NCI-H128 (cell line): ENCODE measurements around the gene ZNF383.
"Not testable (repeated sequence)": the region's sequence is repeated elsewhere in the genome, so short reads cannot be mapped to it uniquely, and the experiment has no call there.

Experiments
- DNase-seq: peaks from one replicate; lab custom pipeline; 2025; ENCODE audit not compliant: unreplicated experiment; lab: John Stamatoyannopoulos, UW

The ZNF383 gene

GRCh38 chr19:37217775-37218591 lies at the start of gene ZNF383:
ZNF383 (plus strand) TSS chr19:37218214; CDS start chr19:37230454, 12,240 bp downstream.
- peak; percentile 73 for DNase-seq

DNA sequence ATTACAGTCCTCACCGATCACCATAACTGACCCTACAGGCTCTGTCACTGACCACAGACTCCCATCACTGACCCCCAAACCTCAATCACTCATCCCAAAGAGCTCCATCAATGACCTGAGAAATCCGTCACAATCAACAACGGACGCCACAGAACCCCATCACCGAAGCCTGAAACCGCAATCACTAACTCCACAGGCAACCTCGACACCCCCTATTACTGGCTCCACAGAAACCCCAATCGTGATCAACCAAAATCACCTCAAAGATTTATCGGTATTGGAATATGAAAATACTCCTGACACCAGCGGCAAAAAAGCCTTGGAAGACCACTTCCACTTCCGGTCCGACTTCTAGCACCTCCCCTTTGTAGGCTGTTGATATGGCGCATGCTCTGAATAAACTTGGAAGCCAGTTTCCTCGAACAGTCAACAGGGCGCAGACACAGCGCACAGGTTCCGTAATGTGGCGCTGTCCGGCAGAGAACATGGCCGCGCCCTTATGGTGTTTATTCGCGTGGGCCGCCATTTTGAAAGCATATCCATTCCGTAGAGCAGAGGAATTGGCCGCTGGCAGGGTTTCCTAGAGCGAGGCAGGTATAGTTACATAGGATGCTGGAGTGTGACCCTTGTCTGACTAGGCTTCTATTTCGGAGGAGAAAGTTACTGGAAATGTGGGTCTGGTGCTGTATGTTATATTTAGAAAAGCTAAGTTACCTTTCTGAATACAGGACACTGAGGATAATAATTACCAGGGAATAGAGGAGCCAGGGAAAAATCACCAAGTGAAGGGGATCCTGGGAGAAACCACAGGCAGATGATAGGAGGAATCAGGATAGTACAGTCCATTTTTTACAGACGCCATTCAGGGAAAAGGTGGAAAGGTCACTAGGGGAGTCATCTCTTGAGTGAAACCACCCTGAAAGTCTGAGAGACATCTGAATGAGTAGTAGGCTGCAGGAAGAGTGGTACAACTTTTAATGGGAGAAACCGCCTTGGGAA lies 45.3 kb upstream of the ZNF383 start, which contains the start of gene ZNF585A:
ZNF585A (minus strand) TSS at position 328 of the 999 bp plus-strand sequence. CDS start 2,785 bp downstream, outside the sequence.
- peak; percentile 93 for DNase-seq

- DNase-seq, result not testable (repeated sequence)
Observed at GRCh38 chr19:37186071-37186470, 31.9 kb upstream of the ZNF383 start.

- DNase-seq, result not testable (repeated sequence)
Observed at GRCh38 chr19:37195248-37195647, 22.8 kb upstream of the ZNF383 start.

GRCh38 chr19:37197115-37197514 lies 20.9 kb upstream of the ZNF383 start:
- not testable (repeated sequence) for DNase-seq

DNA sequence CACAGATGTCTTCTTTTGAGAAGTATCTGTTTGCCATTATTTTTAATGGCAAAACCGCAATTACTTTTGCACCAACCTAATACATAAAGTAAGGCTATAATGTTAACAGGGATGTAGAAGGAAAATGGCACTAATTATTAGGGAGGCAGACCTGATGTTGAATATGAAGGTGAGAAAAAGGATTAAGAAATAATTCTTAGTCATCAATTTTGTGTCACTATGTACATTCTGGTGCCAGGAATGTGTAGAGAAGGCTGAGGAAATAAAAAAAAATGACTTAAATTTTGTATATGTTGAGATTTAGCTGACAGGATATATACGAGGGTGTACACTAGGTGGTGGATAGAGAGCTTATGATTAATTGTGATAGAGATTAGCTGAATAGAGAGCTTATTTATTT lies 20.2 kb upstream of the ZNF383 start:
- DNase-seq, result no peak

- DNase-seq, result no peak
Observed at GRCh38 chr19:37217480-37217774, 587 bp upstream of the ZNF383 start.

DNA sequence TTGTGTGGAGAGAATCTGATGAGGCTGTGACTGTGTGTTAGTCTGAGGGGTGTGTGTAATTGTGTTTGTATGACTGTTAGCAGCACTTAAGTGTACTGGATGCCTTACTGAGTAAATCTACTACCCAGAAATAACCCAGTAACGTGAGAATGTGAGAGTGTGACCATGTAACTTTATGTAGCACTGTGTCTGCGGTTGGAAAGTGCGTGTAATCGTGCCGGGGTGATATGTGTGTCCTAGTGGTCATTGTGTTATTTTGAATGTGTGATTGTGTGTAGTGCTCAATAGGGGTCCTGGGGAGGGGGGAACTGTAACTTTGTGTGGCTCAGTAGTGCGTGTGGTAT lies 550 bp downstream of the ZNF383 start:
- DNase-seq, result no peak

GRCh38 chr19:37220383-37220782 lies 2.4 kb downstream of the ZNF383 start:
- no peak for DNase-seq

GRCh38 chr19:37221136-37221535 lies 3.1 kb downstream of the ZNF383 start:
- no peak for DNase-seq

DNA sequence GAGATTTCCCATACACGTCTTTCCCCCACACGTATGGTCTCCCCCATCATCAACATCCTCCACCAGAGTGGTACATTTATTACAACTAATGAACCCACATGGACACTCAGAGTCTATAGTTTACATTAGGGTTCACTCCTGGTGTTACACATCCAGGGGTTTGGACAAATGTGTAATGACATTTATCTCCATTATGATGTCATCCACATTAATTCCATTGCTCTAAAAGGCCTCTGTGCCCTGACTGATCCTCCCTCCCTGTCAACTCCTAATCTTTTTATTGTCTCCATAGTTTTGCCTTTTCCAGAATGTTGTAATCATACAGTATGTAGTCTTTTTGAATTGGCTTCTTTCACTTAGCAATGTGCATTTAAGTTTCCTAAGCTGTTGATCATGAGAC lies 8.2 kb downstream of the ZNF383 start:
- DNase-seq, result no peak

DNA sequence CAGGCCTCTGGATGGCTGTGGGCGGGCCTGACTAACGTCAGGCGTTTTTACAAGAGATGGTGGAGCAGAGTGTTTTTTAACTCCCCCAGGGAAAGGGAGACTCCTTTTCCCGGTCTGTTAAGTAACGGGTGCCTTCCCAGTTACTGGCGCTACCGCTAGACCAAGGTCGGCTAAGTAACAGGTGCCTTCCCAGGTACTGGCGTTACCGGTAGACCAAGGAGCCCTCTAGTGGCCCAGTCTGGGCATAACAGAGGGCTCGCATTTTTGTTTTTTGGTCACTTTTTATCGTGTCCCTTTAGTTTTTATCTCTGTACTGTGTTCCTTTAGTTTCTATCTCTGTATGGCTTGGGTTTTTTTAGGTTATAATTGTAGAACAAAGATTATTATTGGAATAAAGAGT lies 10.0 kb downstream of the ZNF383 start:
- peak; percentile 10 for DNase-seq

DNA sequence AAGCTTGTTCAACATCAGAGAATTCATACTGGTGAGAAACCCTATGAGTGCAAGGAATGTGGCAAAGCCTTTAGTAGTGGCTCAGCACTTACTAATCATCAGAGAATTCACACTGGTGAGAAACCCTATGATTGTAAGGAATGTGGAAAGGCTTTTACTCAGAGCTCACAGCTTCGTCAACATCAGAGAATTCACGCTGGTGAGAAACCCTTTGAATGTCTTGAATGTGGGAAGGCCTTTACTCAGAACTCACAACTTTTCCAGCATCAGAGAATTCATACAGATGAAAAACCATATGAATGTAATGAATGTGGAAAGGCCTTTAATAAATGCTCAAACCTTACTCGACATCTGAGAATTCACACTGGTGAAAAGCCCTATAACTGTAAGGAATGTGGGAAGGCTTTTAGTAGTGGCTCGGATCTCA lies 25.2 kb downstream of the ZNF383 start:
- no peak for DNase-seq

GRCh38 chr19:37251308-37252229 lies 33.6 kb downstream of the ZNF383 start:
- DNase-seq, result peak; percentile 80

DNA sequence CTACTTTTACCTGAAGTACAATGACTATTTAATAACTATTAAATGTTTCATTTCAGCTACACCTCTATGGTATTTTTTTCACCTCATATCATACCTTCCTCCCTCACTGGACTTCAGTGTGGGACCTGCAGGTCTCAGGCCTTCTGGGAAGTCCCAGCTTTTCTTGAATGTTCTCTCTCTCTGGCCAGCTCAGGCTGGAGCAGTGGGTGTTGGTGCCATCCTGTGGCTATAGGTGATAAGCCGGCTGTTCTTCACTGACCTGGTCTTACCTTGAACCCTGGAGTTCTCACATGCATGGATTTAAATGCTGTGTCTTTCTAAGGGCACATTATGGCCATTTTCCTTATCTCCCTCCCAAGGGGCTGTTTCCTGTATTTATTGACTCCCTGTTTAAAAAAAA lies 45.0 kb downstream of the ZNF383 start:
- DNase-seq, result not testable (repeated sequence)

DNA sequence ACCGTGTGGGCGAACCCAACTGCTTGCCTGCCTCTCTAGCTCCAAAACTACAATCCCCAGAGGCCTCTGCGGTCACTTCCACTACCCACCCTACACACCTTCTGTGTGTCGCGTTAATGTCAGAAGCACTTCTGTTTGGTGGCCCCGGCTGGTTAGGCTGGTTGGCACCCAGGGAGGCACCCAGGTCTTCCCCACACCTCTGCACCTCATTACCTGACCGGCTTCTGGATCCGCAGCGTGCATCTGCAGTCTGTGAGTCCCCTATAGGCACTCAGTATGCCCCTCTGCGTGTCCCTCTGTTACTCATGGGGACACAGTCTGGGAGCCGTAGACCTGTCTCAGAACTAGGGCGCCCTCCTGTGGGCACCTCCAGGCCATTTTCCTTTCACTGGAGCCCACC lies 49.0 kb downstream of the ZNF383 start:
- DNase-seq, result not testable (repeated sequence)

DNA sequence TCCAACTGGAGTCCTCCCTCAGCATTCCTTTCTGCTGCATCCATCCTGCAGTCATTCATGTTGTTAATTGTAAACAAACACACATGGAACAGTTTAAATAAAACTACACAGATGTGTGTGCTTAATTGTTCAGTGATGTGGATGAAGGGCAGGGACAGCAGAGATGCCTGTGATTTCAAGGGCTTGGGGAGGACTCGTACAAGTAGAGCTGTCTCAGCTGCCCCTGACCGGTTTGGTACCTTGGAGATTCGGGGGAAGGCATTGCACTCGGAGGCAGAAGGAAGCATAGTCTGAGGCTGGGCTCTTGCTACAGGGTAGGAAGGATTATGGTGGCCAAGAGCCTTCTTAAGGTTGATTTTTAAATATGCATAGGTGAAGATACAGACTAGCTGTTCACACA lies 49.7 kb downstream of the ZNF383 start:
- DNase-seq, result not testable (repeated sequence)

DNA sequence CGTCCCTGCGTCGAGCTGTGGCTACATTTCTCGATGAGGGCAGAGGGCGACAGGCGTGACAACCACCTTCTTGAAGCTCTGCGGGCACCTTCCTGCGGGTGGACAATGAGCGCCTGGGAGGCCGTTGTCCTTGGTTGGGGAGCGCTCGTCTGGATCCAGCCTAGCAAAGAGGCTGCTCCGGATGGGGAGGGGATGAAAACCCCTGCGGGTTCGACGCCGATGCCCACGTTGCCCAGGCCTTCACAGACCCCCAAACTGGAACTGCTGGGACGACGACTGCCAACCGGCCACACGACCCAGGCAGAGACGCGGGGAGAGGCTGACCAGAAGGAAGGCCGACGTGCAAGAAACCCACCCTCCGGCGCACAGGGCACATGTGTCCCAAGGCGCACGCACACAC lies 62.6 kb downstream of the ZNF383 start:
- not testable (repeated sequence) for DNase-seq

DNA sequence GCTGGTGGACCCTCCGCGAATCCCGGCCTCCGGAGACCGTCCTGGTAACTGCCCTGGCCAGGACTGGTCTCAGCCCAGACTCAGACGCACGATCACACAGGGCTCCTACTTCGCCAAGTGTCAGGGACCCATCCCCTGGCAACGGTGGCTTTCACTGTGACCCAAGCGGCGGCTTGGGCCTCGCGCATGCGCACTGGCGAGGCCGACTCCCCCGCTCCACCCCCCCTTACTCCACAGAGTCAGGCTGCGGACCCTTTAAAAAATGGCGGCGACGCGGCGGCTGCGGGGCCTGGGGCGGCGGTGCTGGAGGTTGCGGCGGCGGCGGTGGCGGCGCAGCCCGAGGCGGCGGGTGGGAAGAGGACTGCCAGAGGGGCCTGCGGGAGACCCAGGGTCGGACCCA lies 66.0 kb downstream of the ZNF383 start:
- not testable (repeated sequence) for DNase-seq

GRCh38 chr19:37289229-37289628 lies 71.2 kb downstream of the ZNF383 start:
- not testable (repeated sequence) for DNase-seq
